HCT116 (cell line): ENCODE measurements around the gene FHIT. TPM values are rescaled to one million over a fixed set of nuclear protein-coding genes. Genes with fewer than 3 reads are reported as not detected.

Experiments
- ATAC-seq: fragments of 200-7000 bp; cut with Tn5 transposase; 2 replicates; pipeline ENCODE4 v1.9.1; 2020; ENCODE audit warnings: mild to moderate bottlenecking, moderate library complexity
- BruUV-seq: library from RNA; stranded (reverse); fragments of 400-500 nt; replicated peaks from 2 replicates; lab custom pipeline; 2021; lab: Mats Ljungman, UMichigan
- CTCF ChIA-PET: fragments of 300-600 bp; sonication (Branson Sonifier 250); formaldehyde crosslinking; loops from one replicate; lab custom pipeline; 2021; ENCODE audit warnings: antibody characterized with exemption; lab: Charles Lee
- POLR2A ChIA-PET: fragments of 300-600, 350-600 bp; sonication (Branson Sonifier 250); formaldehyde crosslinking; loops from one replicate; lab custom pipeline; 2021; ENCODE audit warnings: antibody characterized with exemption; lab: Charles Lee
- RAD21 ChIA-PET, 2 experiments: fragments of 300-600 bp; sonication (Branson Sonifier 250); formaldehyde crosslinking; loops; one replicate each; lab custom pipeline; 2023; ENCODE audit warnings: low total read pairs in 2 of 2; ENCODE audit not compliant: uncharacterized antibody in 2 of 2, unreplicated experiment in 2 of 2, low non-redundant PET in 1 of 2; lab: Charles Lee
- DNase-seq: peaks from one replicate; pipeline ENCODE4 v3.0.0-alpha.2; 2010; ENCODE audit warnings: low read depth, low spot score
- H2AFZ ChIP-seq: fragments of 200-600 bp; shearing (Covaris generic), sonication (generic); 2 replicates; pipeline ENCODE4 v1.6.1; 2017; ENCODE audit warnings: low read depth, mixed run types, mixed read lengths, antibody characterized with exemption, low read length; ENCODE audit not compliant: poor library complexity, severe bottlenecking
- H3K27ac ChIP-seq: 2 replicates; pipeline ENCODE4 v1.5.1; 2012; ENCODE audit warnings: low read depth, low read length
- H3K27me3 ChIP-seq: fragments of 200-600 bp; sonication (generic); 2 replicates; pipeline ENCODE4 v1.6.1; 2016; ENCODE audit warnings: mixed run types, low read length, mixed read lengths; ENCODE audit not compliant: insufficient read depth
- H3K36me3 ChIP-seq, 2 experiments: fragments of 200-500 bp in 1 of 2; fragments of 200-600 bp in 1 of 2; sonication (Bioruptor generic) in 1 of 2; sonication (generic) in 1 of 2; 2 replicates each; pipeline versions ENCODE4 v1.5.1 to v1.6.1; 2014 to 2016; ENCODE audit warnings: low read length in 2 of 2, inconsistent platforms in 1 of 2, mixed read lengths in 1 of 2, mixed run types in 1 of 2; ENCODE audit not compliant: insufficient read depth in 2 of 2, control insufficient read depth in 1 of 2
- H3K4me1 ChIP-seq, 2 experiments: fragments of 200-600 bp in 1 of 2; sonication (generic) in 1 of 2; 2 replicates each; pipeline versions ENCODE4 v1.5.1 to v1.6.1; 2012 to 2017; ENCODE audit warnings: low read length in 2 of 2, inconsistent platforms in 1 of 2, mild to moderate bottlenecking in 1 of 2, mixed read lengths in 1 of 2, mixed run types in 1 of 2, moderate library complexity in 1 of 2; ENCODE audit not compliant: insufficient read depth in 2 of 2, control insufficient read depth in 1 of 2
- H3K4me2 ChIP-seq: fragments of 200-600 bp; sonication (generic); 2 replicates; pipeline ENCODE4 v1.6.1; 2017; ENCODE audit warnings: mixed run types, low read length, mixed read lengths
- H3K4me3 ChIP-seq, 2 experiments: fragments of 200-600 bp in 1 of 2; sonication (generic) in 1 of 2; replicated peaks in 1 of 2; 2 replicates each; pipeline ENCODE4 v1.5.1; 2011 to 2016; ENCODE audit warnings: low read length in 2 of 2, control low read depth in 1 of 2, low read depth in 1 of 2, mild to moderate bottlenecking in 1 of 2, mixed read lengths in 1 of 2, mixed run types in 1 of 2
- H3K79me2 ChIP-seq: fragments of 200-600 bp; sonication (generic); 2 replicates; pipeline ENCODE4 v1.6.1; 2017; ENCODE audit warnings: mild to moderate bottlenecking, mixed run types, low read length, moderate library complexity, mixed read lengths; ENCODE audit not compliant: insufficient read depth
- H3K9ac ChIP-seq: fragments of 200-600 bp; sonication (generic); 2 replicates; pipeline ENCODE4 v1.6.1; 2016; ENCODE audit warnings: low read length, mixed read lengths
- H3K9me2 ChIP-seq: fragments of 200-600 bp; sonication (generic), shearing (Covaris generic); 2 replicates; pipeline ENCODE4 v1.6.1; 2017; ENCODE audit warnings: mixed run types, mild to moderate bottlenecking, moderate library complexity; ENCODE audit not compliant: insufficient read depth
- H3K9me3 ChIP-seq, 2 experiments: fragments of 200-500 bp in 1 of 2; fragments of 200-600 bp in 1 of 2; sonication (Bioruptor generic) in 1 of 2; sonication (generic) in 1 of 2; 2 replicates each; pipeline ENCODE4 v1.6.1; 2014 to 2017; ENCODE audit warnings: low read length in 2 of 2, mixed read lengths in 2 of 2, inconsistent platforms in 1 of 2, low read depth in 1 of 2, mild to moderate bottlenecking in 1 of 2, mixed run types in 1 of 2, moderate library complexity in 1 of 2; ENCODE audit not compliant: control insufficient read depth in 1 of 2, insufficient read depth in 1 of 2
- H4K20me1 ChIP-seq: fragments of 200-600 bp; sonication (generic), shearing (Covaris generic); 2 replicates; pipeline ENCODE4 v1.6.1; 2017; ENCODE audit warnings: mixed run types, mild to moderate bottlenecking, moderate library complexity; ENCODE audit not compliant: insufficient read depth
- ATF3 ChIP-seq: IDR thresholded peaks from 2 replicates; pipeline ENCODE4 v1.6.1; 2012
- CBX3 ChIP-seq: IDR thresholded peaks from 2 replicates; pipeline ENCODE4 v1.6.1; 2012; ENCODE audit warnings: low read depth
- CEBPB ChIP-seq: IDR thresholded peaks from 2 replicates; pipeline ENCODE4 v1.6.1; 2012; ENCODE audit warnings: low read depth
- EGR1 ChIP-seq: IDR thresholded peaks from 2 replicates; pipeline ENCODE4 v1.6.1; 2012; ENCODE audit warnings: low read depth
- EZH2 ChIP-seq: fragments of 200-600 bp; sonication (generic); IDR thresholded peaks from 2 replicates; pipeline ENCODE4 v1.6.1; 2017; ENCODE audit warnings: antibody characterized with exemption, mixed run types
- EZH2phosphoT487 ChIP-seq: fragments of 200-600 bp; IDR thresholded peaks from 2 replicates; pipeline ENCODE4 v1.6.1; 2018; ENCODE audit warnings: antibody characterized with exemption, borderline replicate concordance
- FOSL1 ChIP-seq: IDR thresholded peaks from 2 replicates; pipeline ENCODE4 v1.6.1; 2012; ENCODE audit warnings: low read depth
- JUND ChIP-seq: IDR thresholded peaks from 2 replicates; pipeline ENCODE4 v1.6.1; 2012
- MAX ChIP-seq: IDR thresholded peaks from 2 replicates; pipeline ENCODE4 v1.6.1; 2012
- POLR2A ChIP-seq: IDR thresholded peaks from 2 replicates; pipeline ENCODE4 v1.7.0; 2011; ENCODE audit warnings: borderline replicate concordance; ENCODE audit not compliant: insufficient read depth, insufficient read length; ENCODE audit errors: extremely low read depth
- POLR2AphosphoS5 ChIP-seq: IDR thresholded peaks from 2 replicates; pipeline ENCODE4 v1.6.1; 2011; ENCODE audit warnings: mild to moderate bottlenecking, low read depth, low read length, moderate library complexity
- RAD21 ChIP-seq: IDR thresholded peaks from 2 replicates; pipeline ENCODE4 v1.6.1; 2012; ENCODE audit warnings: low read depth, mild to moderate bottlenecking
- REST ChIP-seq: IDR thresholded peaks from 2 replicates; pipeline ENCODE4 v1.6.1; 2012; ENCODE audit warnings: low read depth
- SIN3A ChIP-seq: IDR thresholded peaks from 2 replicates; pipeline ENCODE4 v1.6.1; 2012; ENCODE audit warnings: low read depth
- SRF ChIP-seq: IDR thresholded peaks from 2 replicates; pipeline ENCODE4 v1.6.1; 2012; ENCODE audit warnings: low read depth
- TCF7L2 ChIP-seq: IDR thresholded peaks from 2 replicates; pipeline ENCODE4 v1.7.0; 2011; ENCODE audit warnings: borderline replicate concordance, inconsistent platforms; ENCODE audit not compliant: insufficient read depth, insufficient read length; ENCODE audit errors: extremely low read depth
- YY1 ChIP-seq: IDR thresholded peaks from 2 replicates; pipeline ENCODE4 v1.6.1; 2011; ENCODE audit warnings: low read length, low read depth, moderate library complexity, mild to moderate bottlenecking; ENCODE audit not compliant: insufficient replicate concordance; ENCODE audit errors: extremely low read depth
- ZFX ChIP-seq: fragments of 450-650 bp; IDR thresholded peaks from 2 replicates; pipeline ENCODE4 v1.6.1; 2017
- ZNF274 ChIP-seq: fragments of 200-500 bp; sonication (Bioruptor generic); IDR thresholded peaks from 2 replicates; pipeline ENCODE4 v1.6.1; 2014; ENCODE audit warnings: mild to moderate bottlenecking, low read depth, low read length, inconsistent platforms
- intact Hi-C: fragments of 100-400 bp; cut with micrococcal nuclease; formaldehyde crosslinking; loops from 2 replicates; pipeline ENCODE4 v1.10.0; 2022
- total RNA-seq: library from RNA; stranded (reverse); gene quantifications from one replicate; pipeline ENCODE4 v1.2.1, GENCODE V29; 2021; ENCODE audit not compliant: unreplicated experiment

Gene FHIT
- total RNA-seq, 1 experiment from 2014 or later: 20.1 TPM

GRCh38 chr3:61078048-61078752 lies 173.1 kb downstream of the FHIT start:
- no peak overlapping the region for H3K4me2 ChIP-seq
- no peak overlapping the region for H2AFZ ChIP-seq
- no peaks in the 10 kb centered on the region for H4K20me1 ChIP-seq
- TF ChIP-seq POLR2A (no peak), SRF (no peak), TCF7L2 (no peak), RAD21 (no peak), JUND (no peak), CEBPB (no peak), ZFX (no peak), YY1 (no peak), EZH2phosphoT487 (no peak), POLR2AphosphoS5 (no peak), MAX (no peak), EGR1 (no peak), EZH2 (no peak), CBX3 (no peak), ATF3 (no peak), FOSL1 (no peak), ZNF274 (no peak), SIN3A (no peak), REST (no peak)
- BruUV-seq: no TSS peak
- no peaks in the 10 kb centered on the region for H3K4me1 ChIP-seq
- RAD21 ChIA-PET: no interaction called here
- H3K9me3 ChIP-seq: no peaks in the 10 kb centered on the region
- no peaks in the 10 kb centered on the region for H3K79me2 ChIP-seq
- DNase-seq (no peak), ATAC-seq (no peak)
- H3K27ac ChIP-seq: no peak overlapping the region
- H3K4me3 ChIP-seq: no peak overlapping the region
- intact Hi-C loops: no loop called here
- CTCF ChIA-PET: no interaction called here
- H3K27me3 ChIP-seq: no peaks in the 10 kb centered on the region
- no peaks in the 10 kb centered on the region for H3K9me2 ChIP-seq
- H3K36me3 ChIP-seq: no peaks in the 10 kb centered on the region
- no peak overlapping the region for H3K9ac ChIP-seq
- POLR2A ChIA-PET: no interaction called here
